Measurements from ENCODE around the gene STARD8.

Gene STARD8

GRCh38 chrX:68757731-68758130 is 110.3 kb downstream of the STARD8 start:
- Histone ChIP-seq H3K27me3 (ENCODE audit: control insufficient read depth, insufficient read depth, low read length) (no peaks in the 10 kb centered on the region), H3K9ac (ENCODE audit: low read length) (no peak overlapping the region), H3K36me3 (ENCODE audit: control insufficient read depth, low read depth, low read length) (no peaks in the 10 kb centered on the region), H3K27ac (ENCODE audit: low read length) (no peak overlapping the region), H3K9me3 (ENCODE audit: control insufficient read depth, low read depth, low read length) (no peaks in the 10 kb centered on the region), H3K4me1 (ENCODE audit: control insufficient read depth, low read depth, low read length) (no peaks in the 10 kb centered on the region), H3K4me3 (ENCODE audit: low read length) (no peak overlapping the region)

- no peaks in the 10 kb centered on the region for H3K9me3 ChIP-seq (ENCODE audit: control insufficient read depth, low read depth, low read length)
- no peaks in the 10 kb centered on the region for H3K36me3 ChIP-seq (ENCODE audit: control insufficient read depth, low read depth, low read length)
- H3K9ac ChIP-seq (ENCODE audit: low read length), result no peak overlapping the region
- H3K4me1 ChIP-seq (ENCODE audit: control insufficient read depth, low read depth, low read length), result no peaks in the 10 kb centered on the region
- H3K4me3 ChIP-seq (ENCODE audit: low read length), result no peak overlapping the region
- H3K27me3 ChIP-seq (ENCODE audit: control insufficient read depth, insufficient read depth, low read length), result no peaks in the 10 kb centered on the region
- no peak overlapping the region for H3K27ac ChIP-seq (ENCODE audit: low read length)
Measured at GRCh38 chrX:68758671-68759070, 111.2 kb downstream of the STARD8 start.

GRCh38 chrX:68761086-68761485 is 113.6 kb downstream of the STARD8 start:
- no peaks in the 10 kb centered on the region for H3K27me3 ChIP-seq (ENCODE audit: control insufficient read depth, insufficient read depth, low read length)

GRCh38 chrX:68762766-68763165 is 115.3 kb downstream of the STARD8 start:
- H3K27ac ChIP-seq (ENCODE audit: low read length), result no peak overlapping the region
- H3K4me3 ChIP-seq (ENCODE audit: low read length), result no peak overlapping the region
- H3K36me3 ChIP-seq (ENCODE audit: control insufficient read depth, low read depth, low read length), result no peaks in the 10 kb centered on the region
- no peaks in the 10 kb centered on the region for H3K9me3 ChIP-seq (ENCODE audit: control insufficient read depth, low read depth, low read length)
- H3K4me1 ChIP-seq (ENCODE audit: control insufficient read depth, low read depth, low read length), result no peaks in the 10 kb centered on the region
- no peak overlapping the region for H3K9ac ChIP-seq (ENCODE audit: low read length)
- H3K27me3 ChIP-seq (ENCODE audit: control insufficient read depth, insufficient read depth, low read length), result no peaks in the 10 kb centered on the region

More at GRCh38 chrX:68761086-68761485, 113.6 kb downstream of the STARD8 start:
- Histone ChIP-seq H3K9me3 (ENCODE audit: control insufficient read depth, low read depth, low read length) (no peaks in the 10 kb centered on the region), H3K9ac (ENCODE audit: low read length) (no peak overlapping the region), H3K4me1 (ENCODE audit: control insufficient read depth, low read depth, low read length) (no peaks in the 10 kb centered on the region), H3K4me3 (ENCODE audit: low read length) (no peak overlapping the region), H3K36me3 (ENCODE audit: control insufficient read depth, low read depth, low read length) (no peaks in the 10 kb centered on the region), H3K27ac (ENCODE audit: low read length) (no peak overlapping the region)

- Histone ChIP-seq H3K9me3 (ENCODE audit: control insufficient read depth, low read depth, low read length) (no peaks in the 10 kb centered on the region), H3K4me3 (ENCODE audit: low read length) (no peak overlapping the region), H3K9ac (ENCODE audit: low read length) (no peak overlapping the region), H3K4me1 (ENCODE audit: control insufficient read depth, low read depth, low read length) (no peaks in the 10 kb centered on the region), H3K27ac (ENCODE audit: low read length) (no peak overlapping the region), H3K36me3 (ENCODE audit: control insufficient read depth, low read depth, low read length) (no peaks in the 10 kb centered on the region), H3K27me3 (ENCODE audit: control insufficient read depth, insufficient read depth, low read length) (no peaks in the 10 kb centered on the region)
Measured at GRCh38 chrX:68763481-68763880, 116.0 kb downstream of the STARD8 start.

Data from iPS-18a (cell line).